Vagina (tissue), 2 donors: ENCODE results near the gene XPNPEP1. TPM values are rescaled to one million over a fixed set of nuclear protein-coding genes. Genes with fewer than 3 reads are reported as not detected.

Experiments used
- DNase-seq, 2 donors: peaks; one replicate each; pipeline ENCODE4 v3.0.0-alpha.2; 2017; ENCODE audit errors: extremely low spot score in 2 of 2
- H3K27ac ChIP-seq: fragments of 200-600 bp; sonication (generic); one replicate; pipeline ENCODE4 v1.5.1; 2019
- H3K27me3 ChIP-seq: fragments of 200-600 bp; sonication (generic); one replicate; pipeline ENCODE4 v1.5.1; 2019
- H3K36me3 ChIP-seq, 2 donors: fragments of 200-600 bp; sonication (generic); one replicate each; pipeline ENCODE4 v1.5.1; 2017 to 2019
- H3K4me1 ChIP-seq: fragments of 200-600 bp; sonication (generic); one replicate; pipeline ENCODE4 v1.5.1; 2019
- H3K4me3 ChIP-seq, 2 donors: fragments of 200-600 bp; sonication (generic); 1 replicate in 1 of 2; 2 replicates in 1 of 2; pipeline ENCODE4 v1.5.1; 2016 to 2019
- H3K9me3 ChIP-seq: fragments of 200-600 bp; sonication (generic); one replicate; pipeline ENCODE4 v1.5.1; 2019
- CTCF ChIP-seq, 3 experiments: fragments of 450-650 bp in 2 of 3; fragments of 200-600 bp in 1 of 3; sonication (generic) in 1 of 3; IDR thresholded peaks; one replicate each; pipeline ENCODE4 v1.5.1; 2017 to 2019; ENCODE audit warnings: antibody characterized with exemption in 3 of 3, mild to moderate bottlenecking in 2 of 3, moderate library complexity in 2 of 3
- POLR2A ChIP-seq, 2 donors: fragments of 450-650 bp; IDR thresholded peaks; one replicate each; pipeline ENCODE4 v1.6.1; 2017; ENCODE audit warnings: antibody characterized with exemption in 2 of 2, mild to moderate bottlenecking in 2 of 2, moderate library complexity in 2 of 2
- POLR2AphosphoS5 ChIP-seq, 2 donors: sonication (generic); formaldehyde crosslinking; IDR thresholded peaks; one replicate each; pipeline ENCODE4 v1.9.0; 2017; ENCODE audit warnings: antibody characterized with exemption in 2 of 2, mild to moderate bottlenecking in 2 of 2, low read depth in 1 of 2; ENCODE audit not compliant: insufficient read depth in 1 of 2
- intact Hi-C: fragments of 100-400 bp; cut with DNase I; formaldehyde crosslinking; loops from one replicate; pipeline ENCODE4 v1.15.1; 2023
- total RNA-seq: library from RNA; depleted of rRNA; stranded (reverse); fragments of >200 nt; gene quantifications from one replicate; pipeline ENCODE4 v1.2.3, GENCODE V29; 2016

XPNPEP1 gene
- total RNA-seq, 1 donor from 2014 or later, result 90.4 TPM

- H3K4me3 ChIP-seq, result no peak overlapping the region
- H3K4me1 ChIP-seq, result no peaks in the 10 kb centered on the region
- H3K9me3 ChIP-seq, result no peaks in the 10 kb centered on the region
- DNase-seq, result no peak
- no peak overlapping the region for H3K27ac ChIP-seq
- H3K27me3 ChIP-seq, result no peaks in the 10 kb centered on the region
- intact Hi-C loops, result no loop called here
- H3K36me3 ChIP-seq, result no peaks in the 10 kb centered on the region
- TF ChIP-seq POLR2A (IDR thresholded peaks at IDR 0.05) (no peak), POLR2AphosphoS5 (IDR thresholded peaks at IDR 0.05; ENCODE audit: insufficient read depth in 1 of 2, low read depth in 1 of 2) (no peak), CTCF (IDR thresholded peaks at IDR 0.05) (no peak)
Measured at GRCh38 chr10:109958059-109958458, 34.7 kb upstream of the XPNPEP1 start.

- H3K4me1 ChIP-seq, result no peaks in the 10 kb centered on the region
- DNase-seq, result no peak
- intact Hi-C loops, result no loop called here
- TF ChIP-seq POLR2AphosphoS5 (IDR thresholded peaks at IDR 0.05; ENCODE audit: insufficient read depth in 1 of 2, low read depth in 1 of 2) (no peak), POLR2A (IDR thresholded peaks at IDR 0.05) (no peak), CTCF (IDR thresholded peaks at IDR 0.05) (no peak)
- H3K27me3 ChIP-seq, result no peaks in the 10 kb centered on the region
- no peaks in the 10 kb centered on the region for H3K36me3 ChIP-seq
- no peak overlapping the region for H3K4me3 ChIP-seq
- no peak overlapping the region for H3K27ac ChIP-seq
- no peaks in the 10 kb centered on the region for H3K9me3 ChIP-seq
Measured at GRCh38 chr10:109957092-109957797, 33.9 kb upstream of the XPNPEP1 start.

- TF ChIP-seq POLR2A (IDR thresholded peaks at IDR 0.05) (no peak), POLR2AphosphoS5 (IDR thresholded peaks at IDR 0.05; ENCODE audit: insufficient read depth in 1 of 2, low read depth in 1 of 2) (no peak), CTCF (IDR thresholded peaks at IDR 0.05) (no peak)
- no peak for DNase-seq
- H3K27me3 ChIP-seq, result no peaks in the 10 kb centered on the region
- intact Hi-C loops, result no loop called here
- no peaks in the 10 kb centered on the region for H3K9me3 ChIP-seq
- H3K36me3 ChIP-seq, result no peaks in the 10 kb centered on the region
- H3K4me1 ChIP-seq, result no peaks in the 10 kb centered on the region
- no peak overlapping the region for H3K27ac ChIP-seq
- no peak overlapping the region for H3K4me3 ChIP-seq
Measured at GRCh38 chr10:109956454-109957091, 33.3 kb upstream of the XPNPEP1 start.

DNA sequence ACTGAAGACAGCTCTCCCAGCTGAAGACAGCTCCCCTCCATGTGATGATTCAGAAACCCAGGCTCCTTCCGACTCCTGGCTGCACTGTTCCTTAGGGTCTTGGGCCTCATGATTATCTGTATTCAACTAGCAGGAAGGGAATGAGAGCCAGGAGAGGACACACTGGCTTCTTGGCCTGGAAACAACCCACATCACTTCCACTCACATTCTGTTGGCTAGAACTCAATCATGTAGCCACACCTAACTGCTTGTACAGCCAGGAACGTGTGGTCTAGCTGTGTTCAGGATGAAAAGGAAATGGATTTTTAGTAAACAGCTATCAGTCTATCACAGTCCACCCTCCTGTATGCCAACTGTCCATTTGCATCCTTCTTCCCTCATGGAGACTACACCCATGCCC, 30.5 kb upstream of the XPNPEP1 start:
- TF ChIP-seq CTCF (IDR thresholded peaks at IDR 0.05) (no peak), POLR2AphosphoS5 (IDR thresholded peaks at IDR 0.05; ENCODE audit: insufficient read depth in 1 of 2, low read depth in 1 of 2) (no peak), POLR2A (IDR thresholded peaks at IDR 0.05) (no peak)
- Histone ChIP-seq H3K4me1 (no peaks in the 10 kb centered on the region), H3K36me3 (no peaks in the 10 kb centered on the region), H3K4me3 (no peak overlapping the region), H3K27me3 (no peaks in the 10 kb centered on the region), H3K27ac (no peak overlapping the region), H3K9me3 (no peaks in the 10 kb centered on the region)
- intact Hi-C loops, result no loop called here
- no peak for DNase-seq

DNA sequence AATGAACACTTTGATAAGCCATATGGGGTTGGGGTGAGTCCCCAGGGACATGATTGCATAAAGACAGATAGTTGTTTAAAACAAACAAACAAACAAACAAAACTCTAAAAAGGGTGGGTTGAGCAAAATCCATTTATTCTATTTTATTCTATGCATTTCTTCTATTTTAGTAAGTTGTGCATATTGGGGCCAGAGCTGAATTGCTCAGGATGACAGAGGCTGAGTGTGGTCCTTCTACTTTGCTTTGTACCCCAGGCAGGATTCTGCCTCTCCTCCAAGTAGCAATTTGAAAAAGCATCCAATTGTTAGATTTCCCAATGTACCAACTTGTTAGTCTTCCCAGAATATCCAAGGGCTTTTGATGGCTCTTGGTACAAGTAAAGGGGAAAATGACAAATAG, 29.2 kb upstream of the XPNPEP1 start:
- H3K36me3 ChIP-seq, result no peaks in the 10 kb centered on the region
- no peaks in the 10 kb centered on the region for H3K27me3 ChIP-seq
- TF ChIP-seq CTCF (IDR thresholded peaks at IDR 0.05) (no peak), POLR2A (IDR thresholded peaks at IDR 0.05) (no peak), POLR2AphosphoS5 (IDR thresholded peaks at IDR 0.05; ENCODE audit: insufficient read depth in 1 of 2, low read depth in 1 of 2) (no peak)
- H3K4me1 ChIP-seq, result no peaks in the 10 kb centered on the region
- intact Hi-C loops, result no loop called here
- no peaks in the 10 kb centered on the region for H3K9me3 ChIP-seq
- no peak overlapping the region for H3K4me3 ChIP-seq
- H3K27ac ChIP-seq, result no peak overlapping the region
- DNase-seq, result no peak
